ENCODE results near the gene SPINK8. TPM values are rescaled to one million over a fixed set of nuclear protein-coding genes. Genes with fewer than 3 reads are reported as not detected.
A peak's percentile ranks its signal among the peaks of the same experiment; 100 is the strongest.
"Not testable (repeated sequence)": the region's sequence is repeated elsewhere in the genome, so short reads cannot be mapped to it uniquely, and the experiment has no call there.

SPINK8 gene
- polyA plus RNA-seq, 4 donors = 0.31 to 0.68 (median 0.55) TPM; not detected in 1

- DNase-seq (ENCODE audit: low read depth in 4 of 4, low spot score in 2 of 4) = no peak
These were observed 48.3 kb downstream of the SPINK8 start for GRCh38 chr3:48285132-48285531.

- DNase-seq (ENCODE audit: low read depth in 4 of 4, low spot score in 2 of 4) = no peak
These were observed 52.6 kb downstream of the SPINK8 start for GRCh38 chr3:48280881-48281280.

- no peak for DNase-seq (ENCODE audit: low read depth in 4 of 4, low spot score in 2 of 4)
These were observed 54.4 kb downstream of the SPINK8 start for GRCh38 chr3:48278884-48279559.

GRCh38 chr3:48276911-48277641 is 56.4 kb downstream of the SPINK8 start:
- no peak for DNase-seq (ENCODE audit: low read depth in 4 of 4, low spot score in 2 of 4)

DNA sequence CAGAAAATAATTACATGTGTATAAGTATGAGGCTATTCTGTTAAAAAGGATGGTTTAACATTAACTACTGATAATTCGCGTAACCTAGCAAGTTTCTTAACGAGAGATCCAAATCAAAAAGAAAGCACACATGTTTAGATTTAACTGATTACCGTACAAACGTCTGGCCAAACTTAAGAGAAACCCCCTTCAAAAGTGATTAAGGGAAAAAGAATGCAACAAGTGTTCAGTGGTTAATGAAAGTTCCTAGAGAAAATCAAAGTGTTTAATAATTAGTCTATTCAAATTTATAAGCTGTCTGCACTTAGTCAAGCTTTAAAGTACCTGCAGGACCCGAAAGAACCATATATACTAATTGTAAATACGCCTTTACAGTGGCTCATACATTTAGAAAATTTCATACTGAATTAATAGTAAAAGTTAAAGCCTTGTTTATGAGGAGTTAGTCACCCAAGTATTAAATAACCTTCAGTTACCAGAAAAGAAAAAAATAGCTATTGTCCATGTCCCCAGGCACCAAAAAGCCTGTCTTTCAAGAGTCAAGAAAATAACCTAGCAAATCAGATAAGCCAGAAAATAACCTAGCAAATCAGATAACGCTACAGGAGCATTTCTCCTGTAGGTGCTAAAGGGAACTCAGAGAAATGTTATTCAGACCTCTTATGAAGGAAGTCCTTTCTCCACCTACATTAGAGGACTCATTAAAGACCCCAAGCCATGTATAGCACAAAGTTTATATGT is 58.0 kb downstream of the SPINK8 start:
- DNase-seq (ENCODE audit: low read depth in 4 of 4, low spot score in 2 of 4) = no peak

DNA sequence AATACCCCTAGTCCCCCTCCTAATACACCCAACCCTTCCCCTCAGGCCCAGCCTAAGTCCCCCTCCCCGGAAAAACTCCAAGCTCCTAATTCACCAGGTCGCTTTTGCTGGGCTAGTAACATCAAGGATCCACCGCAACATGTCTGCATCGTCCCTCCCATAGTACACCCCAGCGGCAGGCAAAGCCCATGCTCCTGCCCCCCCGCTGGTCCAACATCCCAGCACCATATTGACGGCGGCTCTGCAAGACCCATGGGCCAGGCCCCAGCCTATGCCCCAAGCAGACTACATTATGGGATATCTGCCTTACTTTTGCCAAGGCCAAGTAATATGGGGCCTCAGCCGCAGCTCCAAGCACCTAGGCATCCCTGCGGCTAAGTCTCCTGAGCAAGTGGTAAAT is 59.0 kb downstream of the SPINK8 start:
- no peak for DNase-seq (ENCODE audit: low read depth in 4 of 4, low spot score in 2 of 4)

GRCh38 chr3:48273594-48274211 is 59.8 kb downstream of the SPINK8 start:
- DNase-seq (ENCODE audit: low read depth in 4 of 4, low spot score in 2 of 4) = peak in 3 of 4 donors; percentile 46 to 66 (median 48)

- no peak for DNase-seq (ENCODE audit: low read depth in 4 of 4, low spot score in 2 of 4)
These were observed 61.5 kb downstream of the SPINK8 start for GRCh38 chr3:48271763-48272498.

DNA sequence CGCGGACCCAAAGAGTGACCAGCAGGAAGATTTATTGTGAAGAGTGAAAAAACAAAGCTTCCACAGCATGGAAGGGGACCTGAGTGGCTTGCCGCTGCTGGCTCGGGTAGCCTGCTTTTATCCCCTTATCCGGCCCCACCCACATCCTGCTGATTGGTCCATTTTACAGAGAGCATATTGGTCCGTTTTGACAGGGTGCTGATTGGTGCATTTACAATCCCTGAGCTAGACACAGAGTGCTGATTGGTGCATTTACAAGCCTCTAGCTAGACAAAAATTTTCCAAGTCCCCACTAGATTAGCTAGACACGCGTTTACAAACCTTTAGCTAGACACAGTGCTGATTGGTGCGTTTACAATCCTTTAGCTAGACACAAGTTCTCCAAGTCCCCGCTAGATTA is 62.2 kb downstream of the SPINK8 start:
- DNase-seq (ENCODE audit: low read depth in 4 of 4, low spot score in 2 of 4) = not testable (repeated sequence)

DNA sequence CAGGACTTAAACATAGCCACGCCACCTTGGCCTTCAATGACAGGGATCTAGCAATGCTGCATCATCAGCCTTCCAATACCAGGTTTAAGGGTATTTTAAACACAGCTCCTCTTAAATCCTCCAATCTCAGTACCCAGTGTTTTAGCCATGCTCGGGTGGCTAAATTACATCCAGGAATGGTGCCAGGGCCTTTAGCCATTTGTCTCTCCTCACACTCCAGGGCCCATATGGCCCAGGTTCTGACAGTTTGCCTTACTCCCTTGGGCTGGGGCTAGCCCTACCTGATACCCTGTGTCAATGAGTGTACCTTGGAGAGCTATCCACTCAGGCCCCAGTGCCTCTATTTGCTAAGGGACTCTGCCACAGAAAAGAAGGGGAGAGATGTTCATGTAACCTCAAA is 63.2 kb downstream of the SPINK8 start:
- DNase-seq (ENCODE audit: low read depth in 4 of 4, low spot score in 2 of 4) = no peak

DNA sequence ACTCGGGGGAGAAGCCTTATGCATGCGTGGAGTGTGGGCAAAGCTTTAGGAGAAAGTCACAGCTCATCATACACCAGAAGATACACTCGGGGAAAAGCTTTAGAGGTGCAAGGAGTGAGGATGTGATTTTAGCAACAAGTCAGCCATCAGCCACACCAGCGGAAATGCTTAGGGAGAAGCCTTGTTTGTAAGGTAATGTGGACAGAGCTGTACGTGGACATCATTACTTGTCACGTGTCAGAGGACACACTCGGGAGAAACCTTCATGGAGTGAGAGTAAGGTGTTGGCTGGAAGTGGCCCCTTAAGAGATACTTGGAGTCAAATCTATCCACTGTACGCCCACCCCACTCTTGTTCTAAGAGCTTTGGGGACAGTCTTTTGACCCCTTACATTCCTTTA is 63.9 kb downstream of the SPINK8 start:
- DNase-seq (ENCODE audit: low read depth in 4 of 4, low spot score in 2 of 4) = no peak

- no peak for DNase-seq (ENCODE audit: low read depth in 4 of 4, low spot score in 2 of 4)
These were observed 64.4 kb downstream of the SPINK8 start for GRCh38 chr3:48268936-48269561.

DNA sequence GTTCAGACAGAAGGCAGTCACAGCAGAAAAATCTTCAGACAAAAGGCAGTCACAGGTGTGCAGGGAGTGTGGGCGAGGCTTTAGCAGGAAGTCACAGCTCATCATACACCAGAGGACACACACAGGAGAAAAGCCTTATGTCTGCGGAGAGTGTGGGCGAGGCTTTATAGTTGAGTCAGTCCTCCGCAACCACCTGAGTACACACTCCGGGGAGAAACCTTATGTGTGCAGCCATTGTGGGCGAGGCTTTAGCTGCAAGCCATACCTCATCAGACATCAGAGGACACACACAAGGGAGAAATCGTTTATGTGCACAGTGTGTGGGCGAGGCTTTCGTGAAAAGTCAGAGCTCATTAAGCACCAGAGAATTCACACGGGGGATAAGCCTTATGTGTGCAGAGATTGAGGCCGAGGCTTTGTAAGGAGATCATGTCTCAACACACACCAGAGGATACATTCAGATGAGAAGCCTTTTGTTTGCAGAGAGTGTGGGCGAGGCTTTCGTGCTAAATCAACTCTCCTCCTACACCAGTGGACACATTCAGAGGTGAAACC is 65.0 kb downstream of the SPINK8 start:
- DNase-seq (ENCODE audit: low read depth in 4 of 4, low spot score in 2 of 4) = no peak

DNA sequence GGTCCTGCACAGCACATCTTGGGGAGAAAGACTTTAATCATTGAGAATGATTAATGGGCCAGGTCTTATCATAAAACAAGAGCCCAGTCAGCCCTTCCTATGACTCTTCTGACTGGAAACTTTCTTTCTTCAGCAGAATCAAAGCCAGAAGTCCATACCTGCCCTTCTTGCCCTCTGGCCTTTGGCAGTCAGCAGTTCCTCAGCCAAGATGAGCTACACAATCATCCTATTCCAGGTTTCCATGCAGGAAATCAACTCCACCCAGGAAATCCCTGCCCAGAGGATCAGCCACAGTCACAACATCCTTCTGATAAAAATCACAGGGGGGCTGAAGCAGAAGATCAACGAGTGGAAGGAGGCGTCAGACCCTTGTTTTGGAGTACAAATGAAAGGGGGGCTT is 65.7 kb downstream of the SPINK8 start:
- no peak for DNase-seq (ENCODE audit: low read depth in 4 of 4, low spot score in 2 of 4)

GRCh38 chr3:48258530-48258929 is 74.9 kb downstream of the SPINK8 start:
- DNase-seq (ENCODE audit: low read depth in 4 of 4, low spot score in 2 of 4) = no peak

Other genes starting within 250 kb of the SPINK8 start
- 10 to 100 TPM in 3 of 4 donors, 1 to 10 TPM in 1; 9.7 to 12.3 (median 10.6) TPM for gene CDC25A, start 145.2 kb downstream of the SPINK8 start, polyA plus RNA-seq (ENCODE audit: insufficient read length in 4 of 4)
- gene CAMP, start 110.2 kb downstream of the SPINK8 start, polyA plus RNA-seq (ENCODE audit: insufficient read length in 4 of 4) = 1 to 10 TPM in 2 of 4 donors, under 1 TPM in 1, not detected in 1; 0.79 to 1.4 (median 1.2) TPM
- gene ZNF589, start 92.6 kb downstream of the SPINK8 start, polyA plus RNA-seq (ENCODE audit: insufficient read length in 4 of 4) = 10 to 100 TPM; 12.8 to 19.2 (median 16.8) TPM
- gene NME6, start 32.3 kb downstream of the SPINK8 start, polyA plus RNA-seq (ENCODE audit: insufficient read length in 4 of 4) = 10 to 100 TPM; 29.4 to 40.1 (median 32.7) TPM
- gene FBXW12, start 38.6 kb upstream of the SPINK8 start, polyA plus RNA-seq (ENCODE audit: insufficient read length in 4 of 4) = under 1 TPM; 0.11 to 0.99 (median 0.50) TPM
- gene PLXNB1, start 96.4 kb upstream of the SPINK8 start, polyA plus RNA-seq (ENCODE audit: insufficient read length in 4 of 4) = 100 to 1,000 TPM; 137 to 247 (median 190) TPM
- 10 to 100 TPM; 23.8 to 30.0 (median 27.2) TPM for gene CCDC51, start 106.5 kb upstream of the SPINK8 start, polyA plus RNA-seq (ENCODE audit: insufficient read length in 4 of 4)
- gene TMA7, start 106.6 kb upstream of the SPINK8 start, polyA plus RNA-seq (ENCODE audit: insufficient read length in 4 of 4) = 100 to 1,000 TPM; 279 to 369 (median 294) TPM
- 10 to 100 TPM; 12.0 to 15.5 (median 13.8) TPM for gene ATRIP, start 113.1 kb upstream of the SPINK8 start, polyA plus RNA-seq (ENCODE audit: insufficient read length in 4 of 4)
- 100 to 1,000 TPM; 101 to 132 (median 107) TPM for gene SHISA5, start 170.5 kb upstream of the SPINK8 start, polyA plus RNA-seq (ENCODE audit: insufficient read length in 4 of 4)
- gene PFKFB4, start 223.1 kb upstream of the SPINK8 start, polyA plus RNA-seq (ENCODE audit: insufficient read length in 4 of 4) = 1 to 10 TPM; 3.7 to 6.1 (median 5.5) TPM
- under 1 TPM in 3 of 4 donors, not detected in 1; 0.40 to 0.65 (median 0.51) TPM for gene UCN2, start 230.1 kb upstream of the SPINK8 start, polyA plus RNA-seq (ENCODE audit: insufficient read length in 4 of 4)

All from left renal cortex interstitium (tissue), 4 donors.